Measurements from ENCODE around the gene HOXB2. TPM values are rescaled to one million over a fixed set of nuclear protein-coding genes. Genes with fewer than 3 reads are reported as not detected.

Gene HOXB2
- total and polyA plus RNA-seq, 7 experiments from 2014 or later, result 3.4 to 46.9 (median 23.1) TPM

GRCh38 chr17:48577330-48577945 lies 32.5 kb upstream of the HOXB2 start:
- DNase-seq (no peak), ATAC-seq (peak; percentile 37)
- peaks cover 12 to 56% (median 47%) of the 10 kb centered on the region in 7 donors for H3K4me1 Mint-ChIP-seq
- ChIA-PET POLR2A (interaction anchor here (2.1 kb wide), 1 partner anchor 16 kb away, joined by 6 read pairs; the partner anchor contains the start of gene HOXB5), CTCF (no interaction called here)
- H3K27ac Mint-ChIP-seq, result peak overlapping the region in 4 of 9 donors; percentile 21 to 73 (median 36)
- peaks cover 6 to 36% of the 10 kb centered on the region in 2 donors for H3K27me3 ChIP-seq (ENCODE audit: control insufficient read depth in 2 of 2, insufficient read depth in 2 of 2, low read length in 2 of 2)
- intact Hi-C loops (cut with micrococcal nuclease), result loop anchor here in 1 of 2 donors (5.0 kb wide), 1 partner anchor 65 kb away; no protein-coding TSS in a partner anchor
- H3K9me3 Mint-ChIP-seq, result peaks cover 0 to 4% (median 0%) of the 10 kb centered on the region in 11 donors
- peaks cover 15 to 24% of the 10 kb centered on the region in 2 donors for H3K4me1 ChIP-seq (ENCODE audit: control insufficient read depth in 2 of 2, insufficient read depth in 2 of 2, low read length in 2 of 2)
- no peak overlapping the region for H3K27ac ChIP-seq (ENCODE audit: low read depth, low read length)
- H3K36me3 Mint-ChIP-seq, result peaks cover 0 to 13% (median 0%) of the 10 kb centered on the region in 5 donors
- H3K4me3 Mint-ChIP-seq, result peak overlapping the region; percentile 80 to 93 (median 86)
- H3K27me3 Mint-ChIP-seq, result peaks cover 38 to 64% (median 43%) of the 10 kb centered on the region in 5 donors
- no peaks in the 10 kb centered on the region for H3K36me3 ChIP-seq (ENCODE audit: control insufficient read depth in 2 of 3, insufficient read depth in 3 of 3, low read length in 3 of 3)
- peak overlapping the region; percentile 46 for H3K4me3 ChIP-seq (ENCODE audit: low read length)
- H3K9me3 ChIP-seq (ENCODE audit: control insufficient read depth in 2 of 3, low read length in 3 of 3), result no peaks in the 10 kb centered on the region

- H3K27ac Mint-ChIP-seq, result peak overlapping the region in 2 of 9 donors; percentile 68 to 84
- H3K4me1 Mint-ChIP-seq, result peaks cover 12 to 54% (median 42%) of the 10 kb centered on the region in 7 donors
- intact Hi-C loops (cut with micrococcal nuclease), result loop anchor here in 1 of 2 donors (5.0 kb wide), 1 partner anchor 64 kb away; no protein-coding TSS in a partner anchor
- ATAC-seq, result no peak
- ChIA-PET CTCF (no interaction called here), POLR2A (interaction anchor here (0.7 kb wide), 1 partner anchor 22 kb away, joined by 3 read pairs; no protein-coding TSS in a partner anchor)
- Histone ChIP-seq H3K27ac (ENCODE audit: low read depth, low read length) (no peak overlapping the region), H3K4me1 (ENCODE audit: control insufficient read depth in 2 of 2, insufficient read depth in 2 of 2, low read length in 2 of 2) (peaks cover 15 to 16% of the 10 kb centered on the region in 2 donors), H3K27me3 (ENCODE audit: control insufficient read depth in 2 of 2, insufficient read depth in 2 of 2, low read length in 2 of 2) (peaks cover 6 to 31% of the 10 kb centered on the region in 2 donors), H3K36me3 (ENCODE audit: control insufficient read depth in 2 of 3, insufficient read depth in 3 of 3, low read length in 3 of 3) (no peaks in the 10 kb centered on the region), H3K4me3 (ENCODE audit: low read length) (no peak overlapping the region), H3K9me3 (ENCODE audit: control insufficient read depth in 2 of 3, low read length in 3 of 3) (no peaks in the 10 kb centered on the region)
- H3K4me3 Mint-ChIP-seq, result peak overlapping the region; percentile 80 to 93 (median 86)
- peaks cover 32 to 59% (median 38%) of the 10 kb centered on the region in 5 donors for H3K27me3 Mint-ChIP-seq
- peaks cover 0 to 15% (median 0%) of the 10 kb centered on the region in 5 donors for H3K36me3 Mint-ChIP-seq
- no peak for DNase-seq
- peaks cover 0 to 4% (median 0%) of the 10 kb centered on the region in 11 donors for H3K9me3 Mint-ChIP-seq
Measured at GRCh38 chr17:48576479-48577309, 31.8 kb upstream of the HOXB2 start.

GRCh38 chr17:48575673-48576478 lies 31.0 kb upstream of the HOXB2 start:
- intact Hi-C loops (cut with micrococcal nuclease), result loop anchor here in 1 of 2 donors (5.0 kb wide), 1 partner anchor 64 kb away; no protein-coding TSS in a partner anchor
- Mint-ChIP-seq H3K27ac (peak overlapping the region in 2 of 9 donors; percentile 14 to 29), H3K9me3 (peaks cover 0 to 4% (median 0%) of the 10 kb centered on the region in 11 donors), H3K4me1 (peaks cover 12 to 48% (median 34%) of the 10 kb centered on the region in 7 donors), H3K36me3 (peaks cover 0 to 19% (median 0%) of the 10 kb centered on the region in 5 donors), H3K4me3 (peak overlapping the region in 7 of 10 donors; percentile 14 to 73 (median 41)), H3K27me3 (peaks cover 24 to 51% (median 33%) of the 10 kb centered on the region in 5 donors)
- H3K27me3 ChIP-seq (ENCODE audit: control insufficient read depth in 2 of 2, insufficient read depth in 2 of 2, low read length in 2 of 2), result peaks cover 6 to 23% of the 10 kb centered on the region in 2 donors
- ATAC-seq (no peak), DNase-seq (no peak)
- no peak overlapping the region for H3K4me3 ChIP-seq (ENCODE audit: low read length)
- no peak overlapping the region for H3K27ac ChIP-seq (ENCODE audit: low read depth, low read length)
- CTCF ChIA-PET, result no interaction called here
- no peaks in the 10 kb centered on the region for H3K36me3 ChIP-seq (ENCODE audit: control insufficient read depth in 2 of 3, insufficient read depth in 3 of 3, low read length in 3 of 3)
- peaks cover 15 to 16% of the 10 kb centered on the region in 2 donors for H3K4me1 ChIP-seq (ENCODE audit: control insufficient read depth in 2 of 2, insufficient read depth in 2 of 2, low read length in 2 of 2)
- no peaks in the 10 kb centered on the region for H3K9me3 ChIP-seq (ENCODE audit: control insufficient read depth in 2 of 3, low read length in 3 of 3)
- POLR2A ChIA-PET, result interaction anchor here (0.7 kb wide), 1 partner anchor 21 kb away, joined by 3 read pairs; no protein-coding TSS in a partner anchor

- Mint-ChIP-seq H3K27ac (no peak overlapping the region), H3K36me3 (peaks cover 0 to 19% (median 0%) of the 10 kb centered on the region in 5 donors), H3K9me3 (peaks cover 0 to 3% (median 0%) of the 10 kb centered on the region in 11 donors), H3K4me3 (no peak overlapping the region), H3K27me3 (peaks cover 16 to 46% (median 28%) of the 10 kb centered on the region in 5 donors), H3K4me1 (peaks cover 12 to 41% (median 30%) of the 10 kb centered on the region in 7 donors)
- Histone ChIP-seq H3K4me1 (ENCODE audit: control insufficient read depth in 2 of 2, insufficient read depth in 2 of 2, low read length in 2 of 2) (peaks cover 15 to 16% of the 10 kb centered on the region in 2 donors), H3K27me3 (ENCODE audit: control insufficient read depth in 2 of 2, insufficient read depth in 2 of 2, low read length in 2 of 2) (peaks cover under 1 to 16% of the 10 kb centered on the region in 2 donors), H3K27ac (ENCODE audit: low read depth, low read length) (no peak overlapping the region), H3K9me3 (ENCODE audit: control insufficient read depth in 2 of 3, low read length in 3 of 3) (no peaks in the 10 kb centered on the region), H3K4me3 (ENCODE audit: low read length) (no peak overlapping the region), H3K36me3 (ENCODE audit: control insufficient read depth in 2 of 3, insufficient read depth in 3 of 3, low read length in 3 of 3) (no peaks in the 10 kb centered on the region)
- DNase-seq (no peak), ATAC-seq (no peak)
- ChIA-PET POLR2A (interaction anchor here (0.7 to 1.2 kb wide), 3 partner anchors 14 to 34 kb away, joined by 3 to 5 read pairs (median 4); no protein-coding TSS in a partner anchor), CTCF (interaction anchor here (1.2 kb wide), 1 partner anchor 8 kb away, joined by 3 read pairs; no protein-coding TSS in a partner anchor)
- intact Hi-C loops (cut with micrococcal nuclease), result loop anchor here in 1 of 2 donors (5.0 kb wide), 1 partner anchor 63 kb away; no protein-coding TSS in a partner anchor
Measured at GRCh38 chr17:48575066-48575582, 30.2 kb upstream of the HOXB2 start.

- no peak for DNase-seq
- intact Hi-C loops (cut with micrococcal nuclease), result loop anchor here in 1 of 2 donors (5.0 kb wide), 1 partner anchor 62 kb away; no protein-coding TSS in a partner anchor
- peaks cover 0 to 1% (median 0%) of the 10 kb centered on the region in 11 donors for H3K9me3 Mint-ChIP-seq
- CTCF ChIA-PET, result interaction anchor here (1.2 kb wide), 1 partner anchor 9 kb away, joined by 3 read pairs; no protein-coding TSS in a partner anchor
- Histone ChIP-seq H3K27me3 (ENCODE audit: control insufficient read depth in 2 of 2, insufficient read depth in 2 of 2, low read length in 2 of 2) (peaks cover 0 to 11% of the 10 kb centered on the region in 2 donors), H3K9me3 (ENCODE audit: control insufficient read depth in 2 of 3, low read length in 3 of 3) (no peaks in the 10 kb centered on the region), H3K27ac (ENCODE audit: low read depth, low read length) (no peak overlapping the region), H3K4me1 (ENCODE audit: control insufficient read depth in 2 of 2, insufficient read depth in 2 of 2, low read length in 2 of 2) (peaks cover 15 to 16% of the 10 kb centered on the region in 2 donors), H3K36me3 (ENCODE audit: control insufficient read depth in 2 of 3, insufficient read depth in 3 of 3, low read length in 3 of 3) (no peaks in the 10 kb centered on the region), H3K4me3 (ENCODE audit: low read length) (no peak overlapping the region)
- H3K4me3 Mint-ChIP-seq, result peak overlapping the region in 1 of 10 donors; percentile 1
- no peak overlapping the region for H3K27ac Mint-ChIP-seq
- H3K27me3 Mint-ChIP-seq, result peaks cover 11 to 46% (median 27%) of the 10 kb centered on the region in 5 donors
- ATAC-seq, result no peak
- peaks cover 0 to 16% (median 0%) of the 10 kb centered on the region in 5 donors for H3K36me3 Mint-ChIP-seq
- POLR2A ChIA-PET, result interaction anchor here (0.7 to 1.2 kb wide), 3 partner anchors 14 to 33 kb away, joined by 3 to 5 read pairs (median 4); no protein-coding TSS in a partner anchor
- peaks cover 11 to 37% (median 25%) of the 10 kb centered on the region in 7 donors for H3K4me1 Mint-ChIP-seq
Measured at GRCh38 chr17:48574505-48575065, 29.7 kb upstream of the HOXB2 start.
